Nephron (organoid): ENCODE measurements around the gene USP17L20.
"Not testable (repeated sequence)": the region's sequence is repeated elsewhere in the genome, so short reads cannot be mapped to it uniquely, and the experiment has no call there.

Experiments
- H3K27ac Mint-ChIP-seq, 3 experiments: 2 replicates each; pipeline ENCODE4 v1.8.0; 2020; ENCODE audit warnings: mixed read lengths in 3 of 3, mild to moderate bottlenecking in 2 of 3, moderate library complexity in 1 of 3
- H3K27me3 Mint-ChIP-seq: 2 replicates; pipeline ENCODE4 v1.8.0; 2021; ENCODE audit warnings: low read depth, mild to moderate bottlenecking, moderate library complexity, mixed read lengths
- H3K36me3 Mint-ChIP-seq: 2 replicates; pipeline ENCODE4 v1.8.0; 2020; ENCODE audit warnings: low read depth, mixed read lengths
- H3K4me1 Mint-ChIP-seq: 2 replicates; pipeline ENCODE4 v1.8.0; 2020; ENCODE audit warnings: mixed read lengths
- H3K4me3 Mint-ChIP-seq, 3 experiments: 2 replicates each; pipeline ENCODE4 v1.8.0; 2020; ENCODE audit warnings: mild to moderate bottlenecking in 3 of 3, mixed read lengths in 3 of 3, moderate library complexity in 2 of 3
- H3K9me3 Mint-ChIP-seq: 2 replicates; pipeline ENCODE4 v1.8.0; 2020; ENCODE audit warnings: mixed read lengths

Gene USP17L20

GRCh38 chr4:9271719-9272118 is 13.8 kb downstream of the USP17L20 start:
- H3K4me1 Mint-ChIP-seq, H3K27me3 Mint-ChIP-seq, H3K36me3 Mint-ChIP-seq, H3K4me3 Mint-ChIP-seq, H3K9me3 Mint-ChIP-seq, H3K27ac Mint-ChIP-seq: not testable (repeated sequence)
